ENCODE results near the gene GNAI2.
"Not testable (repeated sequence)": the region's sequence is repeated elsewhere in the genome, so short reads cannot be mapped to it uniquely, and the experiment has no call there.

GNAI2 gene

GRCh38 chr3:50267280-50267913 lies 31.4 kb downstream of the GNAI2 start:
- no peak overlapping the region for H3K4me3 Mint-ChIP-seq
- H3K27ac Mint-ChIP-seq, result no peak overlapping the region
- no peak for ATAC-seq
- peaks cover 6% of the 10 kb centered on the region for H3K4me1 Mint-ChIP-seq
- peaks cover 17% of the 10 kb centered on the region for H3K36me3 Mint-ChIP-seq
- H3K9me3 Mint-ChIP-seq, result no peaks in the 10 kb centered on the region
- DNase-seq (ENCODE audit: low spot score in 2 of 2), result no peak

- Mint-ChIP-seq H3K27ac (no peak overlapping the region), H3K9me3 (no peaks in the 10 kb centered on the region)
Observed at GRCh38 chr3:50268276-50268675, 32.3 kb downstream of the GNAI2 start.

GRCh38 chr3:50268703-50269451 lies 32.9 kb downstream of the GNAI2 start, which contains the start of gene SEMA3B:
Gene SEMA3B, plus strand, starts transcription at chr3:50269147. Its CDS starts 94 bp downstream, at chr3:50269241.
- DNase-seq (ENCODE audit: low spot score in 2 of 2) (no peak), ATAC-seq (no peak)
- Mint-ChIP-seq H3K36me3 (peaks cover 4% of the 10 kb centered on the region), H3K4me1 (peaks cover 15% of the 10 kb centered on the region), H3K4me3 (no peak within 1 kb of the TSS), H3K9me3 (no peaks in the 10 kb centered on the region), H3K27ac (no peak within 1 kb of the TSS)

More at GRCh38 chr3:50268276-50268675, 32.3 kb downstream of the GNAI2 start:
- ATAC-seq (no peak), DNase-seq (ENCODE audit: low spot score in 2 of 2) (no peak)
- Mint-ChIP-seq H3K36me3 (peaks cover 10% of the 10 kb centered on the region), H3K4me3 (no peak overlapping the region), H3K4me1 (peaks cover 12% of the 10 kb centered on the region)

- DNase-seq (ENCODE audit: low spot score in 2 of 2) (no peak), ATAC-seq (no peak)
- Mint-ChIP-seq H3K4me1 (peaks cover 20% of the 10 kb centered on the region), H3K4me3 (no peak overlapping the region), H3K9me3 (no peaks in the 10 kb centered on the region), H3K27ac (no peak overlapping the region), H3K36me3 (peaks cover 6% of the 10 kb centered on the region)
Observed at GRCh38 chr3:50269460-50269859, 33.5 kb downstream of the GNAI2 start.

- no peak for DNase-seq (ENCODE audit: low spot score in 2 of 2)
Observed at GRCh38 chr3:50269977-50270413, 34.0 kb downstream of the GNAI2 start.

DNA sequence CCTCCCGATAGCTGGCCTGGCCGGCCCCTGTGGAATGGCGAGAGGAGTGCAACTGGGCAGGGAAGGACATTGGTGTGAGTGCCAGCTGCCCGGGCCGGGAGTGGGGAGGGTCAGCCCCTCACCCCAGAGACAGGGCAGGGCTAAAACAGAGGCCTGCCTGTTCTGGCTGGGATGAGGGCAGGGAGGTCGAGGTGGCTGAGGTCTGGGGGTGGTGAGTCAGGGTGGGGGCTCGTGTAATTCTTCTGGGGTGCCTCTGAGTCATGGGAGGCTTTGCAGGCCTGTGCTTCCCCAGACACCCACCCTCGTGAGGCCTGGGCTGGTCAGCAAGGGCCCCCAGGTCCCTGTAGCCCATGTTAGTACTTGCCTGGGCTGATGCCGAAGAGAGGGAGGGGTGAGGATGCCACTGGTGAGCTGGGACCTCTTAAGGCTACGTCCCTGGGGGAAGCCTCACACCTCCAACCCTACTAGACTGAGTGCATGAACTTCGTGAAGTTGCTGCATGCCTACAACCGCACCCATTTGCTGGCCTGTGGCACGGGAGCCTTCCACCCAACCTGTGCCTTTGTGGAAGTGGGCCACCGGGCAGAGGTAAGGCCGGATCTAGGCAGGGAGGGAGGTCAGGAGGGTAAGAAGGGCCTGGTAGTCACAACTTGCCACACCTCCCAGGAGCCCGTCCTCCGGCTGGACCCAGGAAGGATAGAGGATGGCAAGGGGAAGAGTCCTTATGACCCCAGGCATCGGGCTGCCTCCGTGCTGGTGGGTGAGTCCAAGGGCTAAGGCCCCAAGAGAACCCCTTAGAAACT lies 34.6 kb downstream of the GNAI2 start:
- peaks cover 32% of the 10 kb centered on the region for H3K4me1 Mint-ChIP-seq
- DNase-seq (ENCODE audit: low spot score in 2 of 2) (no peak), ATAC-seq (no peak)
- no peaks in the 10 kb centered on the region for H3K9me3 Mint-ChIP-seq
- no peak overlapping the region for H3K4me3 Mint-ChIP-seq
- no peak overlapping the region for H3K27ac Mint-ChIP-seq
- peaks cover 6% of the 10 kb centered on the region for H3K36me3 Mint-ChIP-seq

More at GRCh38 chr3:50269977-50270413, 34.0 kb downstream of the GNAI2 start:
- no peak for ATAC-seq
- Mint-ChIP-seq H3K27ac (no peak overlapping the region), H3K9me3 (no peaks in the 10 kb centered on the region), H3K36me3 (peaks cover 6% of the 10 kb centered on the region), H3K4me3 (no peak overlapping the region), H3K4me1 (peaks cover 26% of the 10 kb centered on the region)

DNA sequence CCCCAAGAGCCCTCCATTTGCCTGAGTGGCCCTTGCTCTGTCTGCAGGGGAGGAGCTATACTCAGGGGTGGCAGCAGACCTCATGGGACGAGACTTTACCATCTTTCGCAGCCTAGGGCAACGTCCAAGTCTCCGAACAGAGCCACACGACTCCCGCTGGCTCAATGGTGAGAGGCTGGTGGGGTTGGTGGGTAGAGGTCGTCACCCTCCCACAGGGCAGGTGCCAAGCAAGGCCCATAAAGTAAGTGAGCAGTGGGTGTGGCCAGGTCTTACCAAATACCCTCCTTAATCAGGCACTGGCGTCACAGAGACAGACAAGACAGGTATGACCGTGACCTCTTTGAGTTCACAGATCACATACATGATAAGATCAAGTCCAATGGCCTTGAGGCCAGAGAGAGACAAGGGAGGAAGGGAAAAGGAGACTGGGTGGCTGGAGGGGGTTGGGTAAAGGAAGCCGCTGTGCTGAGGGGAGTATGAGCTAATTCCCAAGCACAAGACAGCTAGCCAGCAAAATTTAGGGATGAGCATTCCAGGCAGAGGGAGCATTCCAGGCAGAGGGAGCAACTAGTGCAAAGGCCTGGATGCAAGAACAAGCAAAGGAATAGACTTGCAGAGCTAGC lies 35.4 kb downstream of the GNAI2 start:
- Mint-ChIP-seq H3K9me3 (no peaks in the 10 kb centered on the region), H3K4me1 (peaks cover 38% of the 10 kb centered on the region), H3K36me3 (peaks cover 6% of the 10 kb centered on the region), H3K4me3 (no peak overlapping the region), H3K27ac (peak overlapping the region; percentile 13)
- no peak for DNase-seq (ENCODE audit: low spot score in 2 of 2)
- no peak for ATAC-seq

DNA sequence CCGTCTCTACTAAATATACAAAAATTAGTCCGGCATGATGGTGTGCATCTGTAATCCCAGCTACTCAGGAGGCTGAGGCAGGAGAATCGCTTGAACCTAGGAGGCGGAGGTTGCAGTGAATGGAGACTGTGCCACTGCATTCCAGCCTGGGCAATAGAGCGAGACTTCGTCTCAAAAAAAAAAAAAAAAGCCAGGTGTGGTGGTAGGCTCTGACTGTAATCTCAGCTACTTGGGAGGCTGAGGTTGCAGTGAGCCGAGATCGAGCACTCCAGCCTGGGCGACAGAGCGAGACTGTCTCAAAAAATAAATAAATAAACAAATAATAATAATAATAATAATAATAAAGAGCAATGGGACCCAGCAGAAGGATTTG lies 36.5 kb downstream of the GNAI2 start:
- peaks cover 38% of the 10 kb centered on the region for H3K4me1 Mint-ChIP-seq
- not testable (repeated sequence) for H3K36me3 Mint-ChIP-seq; DNase-seq (ENCODE audit: low spot score in 2 of 2); H3K9me3 Mint-ChIP-seq; ATAC-seq
- H3K27ac Mint-ChIP-seq, result peak overlapping the region; percentile 91
- peak overlapping the region; percentile 83 for H3K4me3 Mint-ChIP-seq

GRCh38 chr3:50272911-50273688 lies 37.1 kb downstream of the GNAI2 start:
- peak; percentile 94 for ATAC-seq
- Mint-ChIP-seq H3K36me3 (peaks cover 6% of the 10 kb centered on the region), H3K4me3 (peak overlapping the region; percentile 83), H3K9me3 (no peaks in the 10 kb centered on the region), H3K27ac (peak overlapping the region; percentile 91), H3K4me1 (peaks cover 38% of the 10 kb centered on the region)
- DNase-seq (ENCODE audit: low spot score in 2 of 2), result peak; percentile 98

DNA sequence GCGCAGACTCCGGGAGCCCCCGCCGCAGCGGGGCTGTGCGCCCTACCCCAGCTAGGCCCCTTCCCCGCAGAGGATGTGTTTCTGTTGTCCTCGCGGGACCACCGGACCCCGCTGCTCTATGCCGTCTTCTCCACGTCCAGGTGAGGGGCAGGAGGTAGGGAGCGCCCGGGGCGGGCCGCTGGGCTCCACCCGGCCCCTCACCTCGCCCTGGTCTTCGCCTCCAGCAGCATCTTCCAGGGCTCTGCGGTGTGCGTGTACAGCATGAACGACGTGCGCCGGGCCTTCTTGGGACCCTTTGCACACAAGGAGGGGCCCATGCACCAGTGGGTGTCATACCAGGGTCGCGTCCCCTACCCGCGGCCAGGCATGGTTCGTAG lies 37.7 kb downstream of the GNAI2 start:
- Mint-ChIP-seq H3K4me1 (peaks cover 38% of the 10 kb centered on the region), H3K4me3 (peak overlapping the region; percentile 83), H3K9me3 (no peaks in the 10 kb centered on the region), H3K36me3 (peaks cover 6% of the 10 kb centered on the region), H3K27ac (no peak overlapping the region)
- DNase-seq (ENCODE audit: low spot score in 2 of 2) (no peak), ATAC-seq (no peak)

DNA sequence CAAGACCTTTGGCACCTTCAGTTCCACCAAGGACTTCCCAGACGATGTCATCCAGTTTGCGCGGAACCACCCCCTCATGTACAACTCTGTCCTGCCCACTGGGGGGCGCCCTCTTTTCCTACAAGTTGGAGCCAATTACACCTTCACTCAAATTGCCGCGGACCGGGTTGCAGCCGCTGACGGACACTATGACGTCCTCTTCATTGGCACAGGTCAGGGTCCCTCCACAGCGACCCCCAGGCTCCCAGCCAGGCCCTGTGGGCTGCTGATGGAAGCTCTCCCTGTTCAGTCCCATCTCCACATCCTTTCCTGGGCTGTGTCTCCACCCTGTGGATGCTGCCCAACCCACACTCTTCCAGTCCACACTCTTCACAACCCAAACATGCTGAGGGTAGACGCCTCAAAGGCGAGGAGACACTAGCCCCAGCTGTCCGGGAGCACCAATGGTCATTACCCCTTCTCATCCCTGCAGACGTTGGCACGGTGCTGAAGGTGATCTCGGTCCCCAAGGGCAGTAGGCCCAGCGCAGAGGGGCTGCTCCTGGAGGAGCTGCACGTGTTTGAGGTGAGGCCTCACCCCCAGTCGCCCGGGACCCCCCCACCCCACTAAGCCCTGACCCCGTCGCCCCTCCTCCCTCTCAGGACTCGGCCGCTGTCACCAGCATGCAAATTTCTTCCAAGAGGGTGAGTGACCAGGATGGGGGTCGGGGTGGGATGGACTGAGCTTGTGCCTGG lies 38.5 kb downstream of the GNAI2 start:
- H3K36me3 Mint-ChIP-seq, result peaks cover 6% of the 10 kb centered on the region
- H3K9me3 Mint-ChIP-seq, result no peaks in the 10 kb centered on the region
- peak overlapping the region; percentile 53 for H3K27ac Mint-ChIP-seq
- DNase-seq (ENCODE audit: low spot score in 2 of 2), result peak; percentile 70 to 89
- H3K4me1 Mint-ChIP-seq, result peaks cover 38% of the 10 kb centered on the region
- peak; percentile 46 for ATAC-seq
- peak overlapping the region; percentile 83 for H3K4me3 Mint-ChIP-seq

DNA sequence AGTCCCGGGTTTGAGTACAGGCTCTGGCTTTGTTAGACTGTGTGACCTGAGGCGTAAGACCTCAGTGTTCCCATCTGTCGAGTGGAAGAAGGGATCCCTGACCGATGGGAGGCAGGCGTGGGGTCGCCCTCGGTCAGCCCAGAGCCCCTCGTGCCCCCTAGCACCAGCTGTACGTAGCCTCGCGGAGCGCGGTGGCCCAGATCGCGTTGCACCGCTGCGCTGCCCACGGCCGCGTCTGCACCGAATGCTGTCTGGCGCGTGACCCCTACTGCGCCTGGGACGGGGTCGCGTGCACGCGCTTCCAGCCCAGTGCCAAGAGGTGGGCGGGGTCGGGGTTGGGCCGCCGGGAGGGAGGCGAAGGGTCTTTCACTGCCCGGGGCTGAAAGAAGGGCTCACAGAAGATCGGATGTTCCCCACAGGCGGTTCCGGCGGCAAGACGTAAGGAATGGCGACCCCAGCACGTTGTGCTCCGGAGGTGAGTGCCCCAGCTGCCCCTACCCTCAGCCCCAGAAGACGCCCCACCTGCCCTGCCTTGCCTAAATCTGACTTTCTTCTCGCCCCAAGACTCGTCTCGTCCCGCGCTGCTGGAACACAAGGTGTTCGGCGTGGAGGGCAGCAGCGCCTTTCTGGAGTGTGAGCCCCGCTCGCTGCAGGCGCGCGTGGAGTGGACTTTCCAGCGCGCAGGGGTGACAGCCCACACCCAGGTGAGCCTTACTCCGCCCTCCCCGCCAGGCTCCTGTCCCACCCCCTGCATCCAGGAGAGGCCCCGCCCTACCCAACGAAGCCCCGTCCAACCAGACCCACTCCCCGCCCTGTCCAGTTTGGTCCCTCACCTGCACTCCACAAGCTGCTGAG lies 39.4 kb downstream of the GNAI2 start:
- H3K4me1 Mint-ChIP-seq, result peaks cover 38% of the 10 kb centered on the region
- peaks cover 6% of the 10 kb centered on the region for H3K36me3 Mint-ChIP-seq
- no peak overlapping the region for H3K27ac Mint-ChIP-seq

GRCh38 chr3:50275996-50276761 lies 40.2 kb downstream of the GNAI2 start:
- H3K36me3 Mint-ChIP-seq, result peaks cover 6% of the 10 kb centered on the region
- DNase-seq (ENCODE audit: low spot score in 2 of 2) (no peak), ATAC-seq (no peak)
- peak overlapping the region; percentile 83 for H3K4me3 Mint-ChIP-seq
- H3K27ac Mint-ChIP-seq, result no peak overlapping the region
- no peaks in the 10 kb centered on the region for H3K9me3 Mint-ChIP-seq
- H3K4me1 Mint-ChIP-seq, result peaks cover 38% of the 10 kb centered on the region

More for the DNA sequence above, 39.4 kb downstream of the GNAI2 start:
- Mint-ChIP-seq H3K4me3 (peak overlapping the region; percentile 83), H3K9me3 (no peaks in the 10 kb centered on the region)
- DNase-seq (ENCODE audit: low spot score in 2 of 2) (no peak), ATAC-seq (no peak)

All from stimulated activated effector memory CD8-positive, alpha-beta T cell treated with anti-CD3 and anti-CD28 coated beads, Interleukin-12 subunit alpha, Interleukin-12 subunit beta, amount 100 ng/mL, for 72 hours (primary cell).